AG08396 (cell line): ENCODE data around the gene ADAM11.

ENCODE experiments used
- DNase-seq: peaks from one replicate; pipeline ENCODE4 v3.0.0; 2012; ENCODE audit warnings: low spot score, mixed read lengths

The ADAM11 gene

GRCh38 chr17:44775838-44776621 is 17.2 kb downstream of the ADAM11 start:
- no peak for DNase-seq

- no peak for DNase-seq
Observed at GRCh38 chr17:44776628-44777393, 18.0 kb downstream of the ADAM11 start.

GRCh38 chr17:44777394-44778348 is 18.9 kb downstream of the ADAM11 start:
- DNase-seq = no peak

- DNase-seq = no peak
Observed at GRCh38 chr17:44778656-44779210, 19.9 kb downstream of the ADAM11 start.

- DNase-seq = peak; percentile 88
Observed at GRCh38 chr17:44779211-44780025, 20.6 kb downstream of the ADAM11 start.

- DNase-seq = no peak
Observed at GRCh38 chr17:44780161-44780560, 21.4 kb downstream of the ADAM11 start.

GRCh38 chr17:44780845-44781480 is 22.2 kb downstream of the ADAM11 start:
- no peak for DNase-seq

- no peak for DNase-seq
Observed at GRCh38 chr17:44781551-44782325, 22.9 kb downstream of the ADAM11 start.

- no peak for DNase-seq
Observed at GRCh38 chr17:44782326-44782850, 23.6 kb downstream of the ADAM11 start.

GRCh38 chr17:44785921-44786320 is 27.1 kb downstream of the ADAM11 start:
- no peak for DNase-seq

- no peak for DNase-seq
Observed at GRCh38 chr17:44786551-44787081, 27.8 kb downstream of the ADAM11 start.

GRCh38 chr17:44787271-44787940 is 28.6 kb downstream of the ADAM11 start:
- no peak for DNase-seq

GRCh38 chr17:44788139-44788538 is 29.4 kb downstream of the ADAM11 start:
- DNase-seq = no peak

- no peak for DNase-seq
Observed at GRCh38 chr17:44792276-44792675, 33.5 kb downstream of the ADAM11 start.

GRCh38 chr17:44793885-44794842 is 35.4 kb downstream of the ADAM11 start:
- no peak for DNase-seq

- DNase-seq = peak; percentile 61
Observed at GRCh38 chr17:44794851-44795413, 36.1 kb downstream of the ADAM11 start.

GRCh38 chr17:44795421-44795820 is 36.6 kb downstream of the ADAM11 start:
- no peak for DNase-seq
